Trophoblast cell (in vitro differentiated cells and primary cell): ENCODE data around the gene ARHGAP25.

Experiments used
- DNase-seq, 2 donors: peaks; one replicate each; pipeline ENCODE4 v3.0.0-alpha.2; 2016
- H2AFZ ChIP-seq: 2 replicates; pipeline ENCODE4 v1.6.1; 2013; ENCODE audit warnings: low read length, moderate library complexity, mild to moderate bottlenecking; ENCODE audit not compliant: insufficient read depth, poor library complexity
- H2AK5ac ChIP-seq: 2 replicates; pipeline ENCODE4 v1.6.1; 2013; ENCODE audit warnings: mild to moderate bottlenecking, low read length
- H2BK120ac ChIP-seq: 2 replicates; pipeline ENCODE4 v1.6.1; 2013; ENCODE audit warnings: low read length, mild to moderate bottlenecking, moderate library complexity; ENCODE audit not compliant: insufficient read depth, poor library complexity
- H2BK12ac ChIP-seq: 2 replicates; pipeline ENCODE4 v1.6.1; 2013; ENCODE audit warnings: mild to moderate bottlenecking, low read length, moderate library complexity
- H2BK5ac ChIP-seq: 2 replicates; pipeline ENCODE4 v1.6.1; 2013; ENCODE audit warnings: low read length, low read depth, moderate library complexity, mild to moderate bottlenecking; ENCODE audit not compliant: poor library complexity
- H3K14ac ChIP-seq: 2 replicates; pipeline ENCODE4 v1.6.1; 2013; ENCODE audit warnings: mild to moderate bottlenecking, low read length
- H3K18ac ChIP-seq: 2 replicates; pipeline ENCODE4 v1.6.1; 2013; ENCODE audit warnings: mild to moderate bottlenecking, low read length
- H3K23ac ChIP-seq: 2 replicates; pipeline ENCODE4 v1.6.1; 2013; ENCODE audit warnings: low read length
- H3K27ac ChIP-seq: 2 replicates; pipeline ENCODE4 v1.5.1; 2013; ENCODE audit warnings: low read depth, mild to moderate bottlenecking, inconsistent platforms, low read length, moderate library complexity
- H3K27me3 ChIP-seq: 2 replicates; pipeline ENCODE4 v1.6.1; 2013; ENCODE audit warnings: inconsistent platforms, mild to moderate bottlenecking, low read length, moderate library complexity; ENCODE audit not compliant: insufficient read depth
- H3K36me3 ChIP-seq, 2 experiments: 1 replicate in 1 of 2; 2 replicates in 1 of 2; pipeline ENCODE4 v1.6.1; 2013; ENCODE audit warnings: low read length in 2 of 2, mild to moderate bottlenecking in 2 of 2, moderate library complexity in 1 of 2; ENCODE audit not compliant: insufficient read depth in 2 of 2, control insufficient read depth in 1 of 2
- H3K4ac ChIP-seq: 2 replicates; pipeline ENCODE4 v1.6.1; 2013; ENCODE audit warnings: low read depth, mild to moderate bottlenecking, low read length, moderate library complexity
- H3K4me1 ChIP-seq, 2 experiments: 1 replicate in 1 of 2; 2 replicates in 1 of 2; pipeline ENCODE4 v1.6.1; 2013; ENCODE audit warnings: low read length in 2 of 2, mild to moderate bottlenecking in 2 of 2, moderate library complexity in 1 of 2; ENCODE audit not compliant: insufficient read depth in 2 of 2, control insufficient read depth in 1 of 2
- H3K4me2 ChIP-seq: 2 replicates; pipeline ENCODE4 v1.6.1; 2013; ENCODE audit warnings: inconsistent platforms, mild to moderate bottlenecking, low read length, moderate library complexity
- H3K4me3 ChIP-seq: 2 replicates; pipeline ENCODE4 v1.5.1; 2013; ENCODE audit warnings: mild to moderate bottlenecking, low read depth, low read length, inconsistent platforms
- H3K79me1 ChIP-seq: one replicate; pipeline ENCODE4 v1.6.1; 2013; ENCODE audit warnings: low read length
- H3K79me2 ChIP-seq: 2 replicates; pipeline ENCODE4 v1.6.1; 2013; ENCODE audit warnings: low read length, mild to moderate bottlenecking; ENCODE audit not compliant: control insufficient read depth, insufficient read depth, poor library complexity
- H3K9ac ChIP-seq: 2 replicates; pipeline ENCODE4 v1.6.1; 2013; ENCODE audit warnings: mild to moderate bottlenecking, low read length
- H3K9me3 ChIP-seq: 2 replicates; pipeline ENCODE4 v1.6.1; 2013; ENCODE audit warnings: low read depth, mild to moderate bottlenecking, control low read depth, inconsistent platforms, low read length; ENCODE audit not compliant: insufficient read depth
- H4K12ac ChIP-seq: 2 replicates; pipeline ENCODE4 v1.6.1; 2013; ENCODE audit warnings: low read depth, mild to moderate bottlenecking, low read length, moderate library complexity
- H4K8ac ChIP-seq: 2 replicates; pipeline ENCODE4 v1.6.1; 2013; ENCODE audit warnings: low read depth, mild to moderate bottlenecking, low read length, moderate library complexity
- H4K91ac ChIP-seq: one replicate; pipeline ENCODE4 v1.6.1; 2013; ENCODE audit warnings: low read depth, mild to moderate bottlenecking, low read length, moderate library complexity
- WGBS: extraction: QIAGEN DNeasy Blood & Tissue Kit; methylation state at CpG from one replicate; pipeline ENCODE4 v1.1.7; 2013; ENCODE audit warnings: missing lambda C conversion rate; ENCODE audit not compliant: insufficient read length, insufficient coverage; ENCODE audit errors: extremely low coverage; 5-methylcytosine and 5-hydroxymethylcytosine counted together

Gene ARHGAP25

DNA sequence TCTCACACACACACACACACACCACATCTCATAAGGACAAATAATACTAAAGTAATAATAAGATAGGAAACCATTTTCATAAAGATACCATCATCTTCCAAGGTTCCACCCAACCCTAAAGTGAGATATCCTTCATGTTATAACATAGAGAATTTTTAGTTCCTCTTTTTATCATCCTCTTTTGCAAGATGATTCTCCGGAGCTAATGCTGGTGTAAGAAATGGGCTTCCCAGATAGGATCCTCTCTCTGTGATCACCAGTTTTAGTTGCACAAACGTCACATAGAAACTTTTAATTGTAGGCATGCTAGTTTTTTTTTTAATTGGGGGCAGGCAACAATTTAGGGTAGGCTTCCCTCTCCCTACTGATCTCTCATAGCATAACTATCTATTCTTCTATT lies 49.6 kb downstream of the ARHGAP25 start:
- no peak for DNase-seq
- Histone ChIP-seq H3K79me1 (no peaks in the 10 kb centered on the region), H2AK5ac (no peak overlapping the region), H3K9ac (no peak overlapping the region), H2BK5ac (no peak overlapping the region), H4K91ac (no peak overlapping the region), H2AFZ (no peak overlapping the region), H4K8ac (no peak overlapping the region), H2BK120ac (no peak overlapping the region), H4K12ac (no peak overlapping the region), H3K79me2 (no peaks in the 10 kb centered on the region), H3K23ac (no peak overlapping the region), H3K27ac (no peak overlapping the region), H2BK12ac (no peak overlapping the region), H3K4ac (no peak overlapping the region), H3K18ac (no peak overlapping the region), H3K27me3 (no peaks in the 10 kb centered on the region), H3K14ac (no peak overlapping the region), H3K36me3 (no peaks in the 10 kb centered on the region), H3K9me3 (no peaks in the 10 kb centered on the region), H3K4me3 (no peak overlapping the region), H3K4me2 (no peak overlapping the region), H3K4me1 (no peaks in the 10 kb centered on the region)
- no CpG with 5 or more reads among the region's 2 CpGs for WGBS

DNA sequence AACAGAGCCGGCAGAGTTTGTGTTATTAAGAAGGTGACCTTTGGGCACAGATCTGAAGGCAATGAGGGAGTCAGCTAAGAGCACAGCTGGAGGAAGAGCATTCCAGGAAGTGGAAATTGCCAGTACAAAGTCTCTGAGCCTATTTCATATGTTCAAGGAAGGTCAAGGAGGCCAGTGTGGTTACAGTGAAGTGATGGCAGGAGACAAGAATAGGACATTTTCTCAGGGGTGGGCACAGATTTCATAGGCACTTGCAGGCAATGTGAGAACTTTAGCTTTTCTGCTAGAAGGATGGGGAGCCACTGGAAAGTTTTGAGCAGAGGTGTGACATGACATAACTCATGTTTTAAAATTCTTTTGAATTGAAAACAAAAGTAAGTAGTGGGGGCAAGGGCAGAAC lies 50.3 kb downstream of the ARHGAP25 start:
- Histone ChIP-seq H3K9me3 (no peaks in the 10 kb centered on the region), H3K23ac (no peak overlapping the region), H3K79me2 (no peaks in the 10 kb centered on the region), H3K4ac (no peak overlapping the region), H3K18ac (no peak overlapping the region), H3K36me3 (no peaks in the 10 kb centered on the region), H3K27ac (no peak overlapping the region), H2BK120ac (no peak overlapping the region), H4K8ac (no peak overlapping the region), H4K91ac (no peak overlapping the region), H2AK5ac (no peak overlapping the region), H2AFZ (no peak overlapping the region), H3K9ac (no peak overlapping the region), H3K79me1 (no peaks in the 10 kb centered on the region), H3K4me2 (no peak overlapping the region), H4K12ac (no peak overlapping the region), H3K27me3 (no peaks in the 10 kb centered on the region), H3K14ac (no peak overlapping the region), H2BK5ac (no peak overlapping the region), H2BK12ac (no peak overlapping the region), H3K4me3 (no peak overlapping the region), H3K4me1 (no peaks in the 10 kb centered on the region)
- WGBS, result no CpG with 5 or more reads among the region's 1 CpG
- DNase-seq, result no peak

DNA sequence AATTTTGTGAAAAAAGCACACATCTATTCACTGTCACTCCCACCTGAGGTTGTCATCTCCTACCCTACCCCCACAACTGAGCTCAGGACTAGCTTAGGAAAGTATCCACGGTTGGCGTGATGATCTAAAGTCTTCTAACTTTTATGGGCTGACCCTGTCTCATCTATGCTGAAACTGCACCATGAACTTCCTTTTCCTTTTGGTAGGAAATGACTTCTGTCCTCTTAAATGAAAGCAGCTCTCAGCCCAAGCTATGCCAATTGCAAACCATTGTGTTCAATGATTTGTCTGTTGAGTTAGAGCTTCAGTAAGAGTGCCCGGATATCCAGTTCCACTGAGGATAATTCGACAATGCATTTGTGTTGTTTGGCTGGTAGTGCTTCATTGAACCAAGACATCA lies 52.7 kb downstream of the ARHGAP25 start:
- WGBS, result no CpG with 5 or more reads among the region's 4 CpGs
- H3K27ac ChIP-seq, result no peak overlapping the region
- no peak overlapping the region for H4K91ac ChIP-seq
- H2BK5ac ChIP-seq, result no peak overlapping the region
- H4K8ac ChIP-seq, result no peak overlapping the region
- H2BK120ac ChIP-seq, result no peak overlapping the region
- no peaks in the 10 kb centered on the region for H3K36me3 ChIP-seq
- no peak overlapping the region for H3K4ac ChIP-seq
- no peak overlapping the region for H2AFZ ChIP-seq
- H3K23ac ChIP-seq, result no peak overlapping the region
- H4K12ac ChIP-seq, result no peak overlapping the region
- peaks cover 3 to 6% of the 10 kb centered on the region in 2 experiments for H3K4me1 ChIP-seq
- H2BK12ac ChIP-seq, result no peak overlapping the region
- no peaks in the 10 kb centered on the region for H3K27me3 ChIP-seq
- DNase-seq, result no peak
- no peak overlapping the region for H3K4me2 ChIP-seq
- H3K4me3 ChIP-seq, result no peak overlapping the region
- H3K9ac ChIP-seq, result no peak overlapping the region
- no peaks in the 10 kb centered on the region for H3K9me3 ChIP-seq
- no peak overlapping the region for H3K18ac ChIP-seq
- H3K14ac ChIP-seq, result no peak overlapping the region
- H3K79me1 ChIP-seq, result no peaks in the 10 kb centered on the region
- H2AK5ac ChIP-seq, result no peak overlapping the region
- H3K79me2 ChIP-seq, result no peaks in the 10 kb centered on the region

DNA sequence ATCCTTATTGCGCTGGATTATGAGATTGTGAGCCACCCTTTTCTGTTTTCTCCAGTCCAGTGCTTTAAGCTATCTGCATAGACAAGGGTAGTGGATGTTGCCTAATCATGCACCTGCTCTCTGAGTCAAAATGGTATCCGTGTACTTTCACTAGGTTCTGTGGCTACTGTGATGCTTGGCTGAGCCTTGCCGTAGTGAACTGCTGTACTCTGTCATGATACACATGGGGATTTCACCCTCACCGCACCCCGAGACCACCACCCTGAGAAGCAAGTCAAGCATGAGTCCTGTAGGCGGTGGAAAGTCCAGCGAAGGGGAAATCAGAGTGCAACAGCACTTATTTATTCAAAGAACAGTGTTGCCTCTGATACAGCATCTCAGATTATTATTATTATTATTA lies 55.0 kb downstream of the ARHGAP25 start:
- H2BK120ac ChIP-seq, result no peak overlapping the region
- H3K27me3 ChIP-seq, result no peaks in the 10 kb centered on the region
- H3K9ac ChIP-seq, result no peak overlapping the region
- no peak overlapping the region for H4K12ac ChIP-seq
- H3K4me1 ChIP-seq, result peaks cover 3 to 6% of the 10 kb centered on the region in 2 experiments
- WGBS, result no CpG with 5 or more reads among the region's 7 CpGs
- H2AK5ac ChIP-seq, result no peak overlapping the region
- no peak overlapping the region for H2AFZ ChIP-seq
- no peaks in the 10 kb centered on the region for H3K79me1 ChIP-seq
- no peak overlapping the region for H3K4ac ChIP-seq
- H3K23ac ChIP-seq, result no peak overlapping the region
- no peak overlapping the region for H2BK5ac ChIP-seq
- no peaks in the 10 kb centered on the region for H3K36me3 ChIP-seq
- H3K14ac ChIP-seq, result no peak overlapping the region
- no peak overlapping the region for H4K91ac ChIP-seq
- H2BK12ac ChIP-seq, result no peak overlapping the region
- DNase-seq, result no peak
- H3K18ac ChIP-seq, result no peak overlapping the region
- H3K27ac ChIP-seq, result no peak overlapping the region
- no peak overlapping the region for H3K4me2 ChIP-seq
- H4K8ac ChIP-seq, result no peak overlapping the region
- no peaks in the 10 kb centered on the region for H3K79me2 ChIP-seq
- H3K4me3 ChIP-seq, result no peak overlapping the region
- no peaks in the 10 kb centered on the region for H3K9me3 ChIP-seq
